T follicular helper cell (primary cell): ENCODE results near the gene CFHR5.
"Not testable (repeated sequence)": the region's sequence is repeated elsewhere in the genome, so short reads cannot be mapped to it uniquely, and the experiment has no call there.

Source experiments
- DNase-seq: peaks from one replicate; pipeline ENCODE4 v3.0.0-alpha.2; 2020; ENCODE audit warnings: low read depth
- total RNA-seq, 2 experiments: gene quantifications; one replicate each; lab custom pipeline; 2026; lab: John Stamatoyannopoulos, UW

Gene CFHR5
- 0 reads per million in 2 experiments for total RNA-seq

DNA sequence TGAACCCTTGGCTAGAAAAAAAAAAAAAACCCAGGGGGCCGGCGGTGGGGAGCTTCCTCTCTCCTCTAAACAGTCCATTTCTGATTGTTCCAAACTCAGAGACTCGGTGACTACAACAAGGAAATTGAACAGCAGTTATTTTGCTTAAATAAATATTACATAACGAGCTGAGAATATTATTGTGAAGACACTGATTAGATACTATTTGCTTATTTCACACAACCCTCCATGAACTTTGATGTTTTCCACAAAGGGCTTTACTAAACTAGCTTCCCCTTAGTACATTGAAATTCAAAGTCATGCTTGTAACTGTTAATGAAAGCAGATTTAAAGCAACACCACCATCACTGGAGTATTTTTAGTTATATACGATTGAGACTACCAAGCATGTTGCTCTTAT is at the start of gene CFHR5:
CFHR5 (plus strand) TSS at position 279 of the 400 bp plus-strand sequence; CDS start at position 388, 109 bp downstream.
- DNase-seq = no peak

DNA sequence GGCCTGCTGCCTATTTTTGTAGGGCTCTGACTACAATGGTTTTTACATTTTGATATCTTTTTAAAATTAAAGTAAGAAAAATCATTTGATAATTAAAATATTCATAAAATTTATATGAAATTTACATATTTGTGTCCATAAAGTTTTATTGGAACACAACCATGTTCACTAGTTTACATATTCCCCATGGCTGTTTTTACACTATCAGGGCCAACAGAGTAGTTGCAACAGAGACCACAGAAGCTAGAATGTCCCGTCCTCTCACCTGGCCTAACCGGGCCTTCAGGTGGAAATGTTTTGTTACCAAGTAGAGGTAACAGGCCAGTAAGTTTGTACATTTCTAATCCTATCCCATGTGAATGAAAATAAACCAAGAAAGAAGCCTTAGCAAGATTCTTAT is 44.5 kb upstream of the CFHR5 start:
- DNase-seq = not testable (repeated sequence)

DNA sequence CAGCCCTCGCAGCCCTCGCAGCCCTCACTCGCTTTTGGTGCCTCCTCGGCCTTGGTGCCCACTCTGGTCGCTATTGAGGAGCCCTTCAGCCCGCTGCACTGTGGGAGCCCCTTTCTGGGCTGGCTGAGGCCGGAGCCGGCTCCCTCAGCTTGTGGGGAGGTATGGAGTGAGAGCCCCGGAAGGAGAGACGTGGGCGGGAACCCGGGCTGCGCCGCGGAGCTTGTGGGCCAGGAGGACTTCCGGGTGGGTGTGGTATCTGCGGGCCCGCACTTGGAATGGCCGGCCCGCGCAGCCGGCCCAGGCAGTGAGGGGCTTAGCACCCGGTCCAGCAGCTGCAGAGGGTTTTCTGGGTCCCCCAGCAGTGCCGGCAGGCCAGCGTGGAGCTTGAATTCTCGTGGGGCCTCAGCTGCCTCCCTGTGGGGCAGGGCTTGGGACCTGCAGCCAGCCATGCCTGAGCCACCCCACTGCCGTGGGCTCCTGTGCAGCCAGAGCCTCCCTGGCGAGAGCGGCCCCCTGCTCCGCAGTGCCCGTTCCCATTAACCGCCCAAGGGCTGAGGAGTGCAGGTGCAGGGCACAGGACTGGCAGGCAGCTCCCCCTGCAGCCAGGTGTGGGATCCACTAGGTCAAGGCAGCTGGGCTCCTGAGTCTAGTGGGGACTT is 43.7 kb upstream of the CFHR5 start:
- no peak for DNase-seq

DNA sequence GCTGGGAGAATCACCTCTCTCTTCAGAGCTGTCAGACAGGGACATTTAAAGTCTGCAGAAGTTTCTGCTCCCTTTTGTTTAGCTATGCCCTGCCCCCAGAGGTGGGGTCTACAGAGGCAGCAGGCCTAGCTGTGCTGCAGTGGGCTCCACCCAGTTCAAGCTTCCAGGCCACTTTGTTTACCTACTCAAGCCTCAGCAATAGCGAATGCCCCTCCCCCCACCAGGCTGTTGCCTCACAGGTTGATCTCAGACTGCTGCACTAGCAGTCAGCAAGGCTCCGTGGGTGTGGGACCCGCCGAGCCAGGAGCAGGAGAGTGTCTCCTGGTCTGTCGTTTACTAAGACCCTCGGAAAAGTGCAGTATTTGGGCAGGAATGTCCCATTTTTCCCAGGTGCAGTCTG is 35.9 kb upstream of the CFHR5 start:
- DNase-seq = not testable (repeated sequence)

DNA sequence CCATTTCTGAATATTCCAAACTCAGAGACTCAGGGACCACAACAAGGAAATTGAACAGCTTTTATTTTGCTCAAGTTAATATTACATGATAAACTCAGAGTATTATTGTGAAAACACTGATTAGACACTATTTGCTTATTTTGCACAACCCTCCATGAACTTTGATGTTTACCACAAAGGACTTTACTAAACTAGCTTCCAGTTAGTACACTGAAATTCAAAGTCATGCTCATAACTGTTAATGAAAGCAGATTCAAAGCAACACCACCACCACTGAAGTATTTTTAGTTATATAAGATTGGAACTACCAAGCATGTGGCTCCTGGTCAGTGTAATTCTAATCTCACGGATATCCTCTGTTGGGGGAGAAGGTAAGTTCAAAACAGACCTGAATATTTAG is 33.8 kb upstream of the CFHR5 start, which contains the start of gene CFHR2:
CFHR2 (plus strand) TSS at position 171 of the 400 bp plus-strand sequence; CDS start at position 314, 143 bp downstream.
- not testable (repeated sequence) for DNase-seq

DNA sequence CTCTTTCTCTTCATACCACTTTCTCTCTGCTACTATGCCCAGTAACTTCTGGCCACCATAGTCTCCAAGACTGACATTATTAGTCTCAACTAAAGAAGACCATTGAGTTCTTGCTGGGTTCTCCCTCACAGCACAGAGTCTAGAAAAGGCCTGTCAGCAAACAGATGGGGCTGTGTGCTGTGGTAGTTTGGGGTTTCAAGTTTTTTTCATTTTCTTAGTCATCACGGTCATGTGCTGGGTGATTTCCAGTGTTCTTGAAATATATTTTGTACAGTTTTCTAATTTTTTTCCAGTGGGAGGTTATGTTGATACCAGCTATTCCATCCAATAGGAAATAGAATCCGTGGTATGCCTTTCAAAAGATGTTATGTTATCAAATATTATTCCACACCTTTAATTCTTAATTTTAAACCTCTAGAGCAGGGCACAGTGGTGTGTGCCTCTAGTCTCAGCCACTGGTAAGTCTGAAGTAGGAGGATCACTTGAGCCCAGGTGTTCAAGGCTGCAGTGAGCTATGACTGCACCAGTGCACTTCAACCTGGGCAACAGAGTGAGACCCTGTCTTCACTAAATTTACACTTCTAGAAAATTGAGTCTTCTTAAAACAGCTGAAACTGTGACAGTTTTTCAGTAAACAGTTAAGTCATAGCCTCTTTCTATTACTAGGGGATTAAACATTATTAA is 25.5 kb upstream of the CFHR5 start:
- no peak for DNase-seq

DNA sequence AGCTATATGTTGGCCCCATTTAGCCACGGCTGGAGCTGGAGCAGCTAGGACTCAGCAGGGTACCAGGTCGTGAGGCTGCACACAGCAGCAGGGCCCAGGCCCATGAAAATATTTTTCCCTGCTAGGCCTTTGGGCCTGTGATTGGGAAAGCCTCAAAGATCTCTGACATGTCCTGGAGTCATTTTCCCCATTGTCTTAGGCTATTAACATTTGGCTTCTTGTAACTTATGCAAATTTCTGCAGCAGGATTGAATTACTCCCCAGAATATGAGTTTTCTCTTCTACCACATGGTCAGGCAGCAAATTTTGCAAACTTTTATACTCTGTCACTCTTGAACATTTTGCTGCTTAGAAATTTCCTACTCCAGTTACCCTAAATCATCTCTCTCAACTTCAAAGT is 22.6 kb upstream of the CFHR5 start:
- no peak for DNase-seq

DNA sequence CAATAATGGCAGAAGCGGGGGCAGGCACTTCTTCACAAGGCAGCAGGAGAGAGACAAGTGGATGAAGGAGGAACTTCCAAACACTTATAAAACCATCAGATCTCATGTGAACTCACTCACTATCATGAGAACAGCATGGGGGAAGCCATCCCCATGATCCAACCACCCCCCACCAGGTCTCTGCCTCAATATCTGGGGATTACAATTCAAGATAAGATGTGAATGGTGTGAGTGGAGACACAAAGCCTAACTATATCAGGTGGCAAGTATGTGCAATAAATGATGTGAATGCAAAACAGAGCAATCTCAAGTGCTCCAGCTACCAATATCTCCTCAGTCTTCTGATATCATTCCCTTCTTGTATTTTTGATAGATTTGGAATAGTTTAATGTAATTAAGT is 21.4 kb upstream of the CFHR5 start:
- no peak for DNase-seq

DNA sequence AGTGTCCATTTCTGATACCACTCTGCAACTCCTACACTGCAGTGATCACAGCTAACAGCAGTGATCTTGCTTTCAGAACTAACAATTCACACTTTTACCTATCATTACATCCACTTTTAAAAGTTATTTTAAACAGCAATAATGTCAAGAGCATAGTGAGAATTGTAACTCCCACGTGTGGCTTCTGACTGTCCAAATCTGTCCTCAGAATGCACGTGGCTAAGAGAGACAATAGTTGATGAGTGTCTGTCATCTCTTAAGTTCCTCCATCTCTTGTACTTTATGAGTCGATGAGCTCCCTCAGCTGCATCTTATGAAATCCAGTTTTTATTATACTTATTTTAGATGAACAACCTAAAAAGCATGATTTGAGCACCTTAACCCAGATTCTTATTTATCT is 16.5 kb upstream of the CFHR5 start:
- no peak for DNase-seq

DNA sequence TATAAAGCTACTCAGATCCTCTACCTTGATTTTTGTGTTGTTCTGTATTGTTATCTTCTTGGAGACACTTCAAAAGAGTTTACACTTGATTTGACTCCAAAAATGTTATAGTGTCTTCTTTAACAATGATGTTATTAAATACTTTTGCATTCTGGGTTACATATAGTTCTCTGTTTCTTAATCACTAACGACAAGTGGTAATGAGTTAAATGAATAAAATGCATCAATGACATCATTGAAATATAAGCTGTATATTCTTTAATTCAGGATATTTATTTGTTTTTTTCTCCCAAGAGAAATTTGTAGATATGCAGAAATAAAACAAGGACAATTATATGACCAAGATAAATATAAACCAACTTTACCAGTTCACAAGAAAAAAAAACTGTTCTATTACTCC is 7.2 kb upstream of the CFHR5 start:
- DNase-seq = no peak

DNA sequence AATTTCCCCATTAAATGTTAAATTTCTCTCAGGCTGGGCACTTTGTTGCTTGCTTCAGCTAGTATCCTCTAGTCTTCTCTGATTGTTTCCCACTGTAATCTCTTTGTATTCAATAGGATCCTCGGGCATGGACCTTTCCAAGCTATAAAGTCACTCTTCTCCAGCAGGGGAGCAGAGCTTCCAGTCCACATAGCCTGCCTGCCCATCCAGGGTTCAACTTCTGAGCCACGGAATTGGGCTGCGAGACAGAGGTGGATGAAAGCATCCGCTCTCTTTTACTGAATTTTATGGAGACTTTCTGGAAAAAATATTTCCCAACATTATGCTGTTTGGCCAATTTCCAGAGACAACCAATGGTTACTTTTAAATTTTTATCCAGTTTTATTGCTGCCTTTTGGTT is 1.1 kb upstream of the CFHR5 start:
- DNase-seq = no peak

DNA sequence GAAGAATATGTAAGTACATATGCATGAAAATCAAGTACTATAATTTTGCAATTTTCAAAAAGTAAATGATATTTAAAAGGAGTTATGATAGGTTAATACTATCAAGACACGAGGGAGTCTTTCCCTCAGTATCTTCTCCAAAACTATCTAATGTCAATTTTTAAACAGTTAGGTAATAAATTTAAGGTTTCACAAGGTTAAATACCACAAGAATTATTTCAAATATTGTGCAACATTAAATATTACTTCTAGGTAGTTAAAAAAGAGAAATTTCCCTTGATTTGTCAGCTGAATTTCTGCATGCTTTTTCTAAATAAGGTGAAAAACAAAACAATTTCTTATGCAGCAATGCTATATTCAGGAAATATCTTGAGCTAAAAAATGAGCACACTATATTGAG is 3.5 kb downstream of the CFHR5 start:
- no peak for DNase-seq

DNA sequence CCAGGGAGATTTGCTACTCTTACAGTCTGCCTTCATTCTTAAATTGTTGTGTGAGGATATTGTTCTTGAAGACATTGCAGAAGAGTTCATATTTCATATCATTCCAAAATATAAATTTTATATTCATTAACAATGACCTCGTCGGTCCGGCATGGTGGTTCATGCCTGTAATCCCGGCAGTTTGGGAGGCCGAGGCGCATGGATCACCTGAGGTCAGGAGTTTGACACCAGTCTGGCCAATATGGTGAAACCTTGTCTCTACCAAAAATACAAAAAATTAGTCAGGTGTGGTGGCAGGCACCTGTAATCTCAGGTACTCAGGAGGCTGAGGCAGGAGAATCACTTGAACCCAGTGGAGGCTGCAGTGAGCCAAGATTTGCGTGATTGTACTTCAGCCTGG is 4.9 kb downstream of the CFHR5 start:
- not testable (repeated sequence) for DNase-seq

DNA sequence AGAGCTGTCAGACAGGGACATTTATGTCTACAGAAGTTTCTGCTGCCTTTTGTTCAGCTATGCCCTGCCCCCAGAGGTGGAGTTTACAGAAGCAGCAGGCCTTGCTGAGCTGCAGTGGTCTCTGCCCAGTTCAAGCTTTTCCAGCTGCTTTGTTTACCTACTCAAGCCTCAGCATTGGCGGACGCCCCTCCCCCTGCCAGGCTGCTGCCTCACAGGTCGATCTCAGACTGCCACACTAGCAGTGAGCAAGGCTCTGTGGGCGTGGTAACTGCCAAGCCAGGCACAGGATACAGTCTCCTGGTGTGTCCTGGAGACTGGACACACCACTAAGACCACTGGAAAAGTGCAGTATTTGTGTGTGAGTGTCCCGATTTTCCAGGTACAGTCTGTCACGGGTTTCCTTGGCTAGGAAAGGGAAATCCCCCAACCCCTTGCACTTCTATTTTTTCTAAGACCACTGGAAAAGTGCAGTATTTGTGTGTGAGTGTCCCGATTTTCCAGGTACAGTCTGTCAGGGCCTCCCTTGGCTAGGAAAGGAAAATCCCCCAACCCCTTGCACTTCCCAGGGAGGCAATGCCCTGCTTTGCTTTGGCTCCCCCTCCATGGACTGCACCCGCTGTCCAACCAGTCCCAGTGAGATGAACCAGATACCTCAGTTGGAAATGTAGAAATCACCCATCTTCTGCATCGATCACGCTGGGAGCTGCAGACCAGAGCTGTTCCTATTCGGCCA is 14.7 kb downstream of the CFHR5 start:
- not testable (repeated sequence) for DNase-seq

DNA sequence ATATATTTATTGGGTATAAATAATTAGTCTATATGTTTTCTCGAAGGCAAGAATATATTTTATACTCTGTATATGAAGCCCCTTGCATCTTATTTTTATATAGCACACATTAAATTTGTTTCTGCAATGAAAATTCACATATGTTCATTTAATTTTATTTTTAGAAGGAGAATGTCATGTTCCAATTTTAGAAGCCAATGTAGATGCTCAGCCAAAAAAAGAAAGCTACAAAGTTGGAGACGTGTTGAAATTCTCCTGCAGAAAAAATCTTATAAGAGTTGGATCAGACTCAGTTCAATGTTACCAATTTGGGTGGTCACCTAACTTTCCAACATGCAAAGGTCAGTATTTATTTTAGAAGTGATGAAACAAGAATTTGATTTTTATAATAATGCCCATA is 16.6 kb downstream of the CFHR5 start:
- no peak for DNase-seq

DNA sequence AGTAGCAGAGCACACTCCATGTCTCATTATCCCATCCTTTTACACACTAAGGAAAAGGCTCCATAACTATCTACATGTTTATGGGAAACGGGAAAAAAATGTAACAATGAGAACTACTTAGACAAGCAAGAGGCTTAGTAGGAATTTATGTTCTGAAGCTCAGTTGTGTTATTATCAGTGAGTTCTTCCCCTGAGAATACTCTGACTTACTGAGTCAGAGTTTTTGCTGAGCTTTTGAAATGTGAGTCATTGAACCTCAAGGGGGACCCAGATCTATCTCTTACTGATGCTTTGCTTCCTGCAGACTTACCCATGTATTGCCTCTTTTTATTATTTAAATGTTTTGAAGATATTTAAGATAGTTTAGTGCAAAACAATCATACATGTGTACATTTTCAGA is 20.1 kb downstream of the CFHR5 start:
- no peak for DNase-seq

DNA sequence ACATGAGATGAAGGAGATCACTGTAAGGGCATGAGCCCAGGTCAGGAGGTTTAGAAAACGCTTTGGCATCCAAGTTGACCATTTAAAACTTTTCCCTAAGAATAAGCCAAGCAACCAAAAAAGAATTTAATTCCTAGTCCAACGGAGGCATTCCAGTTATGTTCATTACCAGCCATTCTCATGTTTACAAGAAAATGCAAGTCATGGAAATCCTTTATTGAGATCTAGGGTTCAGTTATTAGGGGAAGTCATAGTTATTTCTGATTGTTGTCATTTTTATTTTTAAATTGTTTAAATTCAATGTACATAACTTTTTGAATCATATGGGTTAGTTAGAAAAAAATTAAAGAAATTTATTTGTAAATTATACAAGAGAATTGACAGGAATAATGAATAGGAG is 24.5 kb downstream of the CFHR5 start:
- DNase-seq = no peak

DNA sequence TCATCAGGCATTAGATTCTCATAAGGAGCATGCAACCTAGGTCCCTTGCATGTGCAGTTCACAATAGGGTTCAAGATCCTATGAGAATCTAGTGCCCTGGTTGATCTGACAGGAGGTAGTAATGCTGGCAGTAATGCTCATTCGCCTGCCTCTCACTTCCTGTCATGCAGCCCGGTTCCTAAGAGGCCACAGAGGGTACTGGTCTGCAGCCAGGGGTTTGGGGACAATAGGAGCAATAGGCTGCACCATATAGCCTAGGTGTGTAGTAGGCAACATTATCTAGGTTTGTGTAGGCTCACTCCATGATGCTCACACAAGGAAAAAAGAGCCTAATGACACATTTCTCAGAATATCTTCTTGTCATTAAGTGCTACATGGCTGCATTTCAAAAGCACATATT is 25.8 kb downstream of the CFHR5 start:
- DNase-seq = no peak

DNA sequence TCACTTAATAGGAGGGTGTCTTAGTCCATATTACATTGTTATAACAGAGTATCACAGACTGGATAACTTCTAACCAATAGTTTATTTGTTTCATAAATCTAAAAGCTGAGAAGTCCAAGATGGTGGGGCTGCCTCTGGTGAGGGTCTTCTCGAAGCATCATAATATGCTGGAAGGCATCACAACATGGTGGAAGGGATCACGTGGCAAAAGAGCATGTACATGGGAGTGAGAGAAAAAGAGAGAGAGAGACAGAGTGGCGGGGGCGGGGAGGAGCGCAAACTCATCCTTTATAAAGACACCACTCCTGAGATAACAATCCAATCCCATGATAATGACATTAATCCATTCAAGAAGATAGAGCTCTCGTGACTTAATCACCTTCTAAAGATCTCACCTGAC is 31.5 kb downstream of the CFHR5 start:
- DNase-seq = no peak

DNA sequence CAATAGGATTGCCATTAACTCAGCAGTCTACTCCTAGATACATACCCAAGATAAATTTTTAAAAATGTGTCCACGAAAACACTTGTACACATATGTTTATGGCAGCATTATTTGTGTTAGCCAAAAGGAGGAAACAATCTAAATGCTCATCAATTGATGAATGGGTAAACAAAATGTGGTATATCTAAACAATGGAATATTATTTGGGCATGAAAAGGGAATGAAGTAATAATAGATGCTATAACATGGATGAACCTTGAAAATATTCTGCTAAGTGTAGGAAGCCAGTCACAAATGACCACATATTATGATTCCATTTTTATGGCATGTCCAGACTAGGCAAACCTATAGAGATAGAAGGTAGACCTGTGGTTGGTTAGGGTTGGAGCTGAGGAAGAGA is 34.3 kb downstream of the CFHR5 start:
- no peak for DNase-seq

DNA sequence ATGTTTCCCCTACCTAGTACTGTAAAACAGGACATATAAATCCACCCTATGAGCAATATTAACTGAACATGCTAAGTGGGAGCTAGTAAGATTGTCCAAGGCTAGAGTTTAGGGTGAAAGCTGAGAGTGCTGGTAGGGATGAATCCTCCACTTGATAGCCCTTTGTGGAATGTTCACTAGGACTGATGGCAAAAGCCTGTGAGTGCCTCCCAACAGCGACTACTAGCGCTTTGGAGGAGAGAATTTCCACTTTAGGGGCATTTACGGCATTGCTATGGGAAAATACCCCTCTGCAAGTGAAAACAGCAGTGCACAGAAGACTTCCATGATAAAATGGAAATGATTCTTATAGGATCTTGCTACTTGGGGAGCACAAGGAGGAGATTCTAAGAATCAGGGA is 35.9 kb downstream of the CFHR5 start:
- DNase-seq = no peak

DNA sequence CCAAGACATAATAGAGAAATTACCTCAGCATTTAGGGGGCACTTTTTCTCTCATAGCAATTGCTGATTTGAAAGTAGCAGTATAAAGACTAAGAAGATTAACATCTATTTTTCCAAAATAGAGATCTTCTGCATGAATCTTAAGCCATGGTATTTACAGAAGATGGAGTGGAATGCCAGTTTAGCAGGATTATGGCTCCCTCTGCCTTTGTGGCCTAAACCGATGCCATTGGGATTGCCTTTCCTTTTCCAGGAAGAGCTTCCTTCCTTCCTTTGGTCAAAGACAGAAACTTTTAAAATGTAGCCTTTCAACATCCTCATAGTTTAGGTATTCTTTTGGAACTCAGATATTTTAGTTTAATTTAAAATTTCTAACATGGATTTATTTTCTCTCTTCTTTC is 39.4 kb downstream of the CFHR5 start:
- DNase-seq = no peak

DNA sequence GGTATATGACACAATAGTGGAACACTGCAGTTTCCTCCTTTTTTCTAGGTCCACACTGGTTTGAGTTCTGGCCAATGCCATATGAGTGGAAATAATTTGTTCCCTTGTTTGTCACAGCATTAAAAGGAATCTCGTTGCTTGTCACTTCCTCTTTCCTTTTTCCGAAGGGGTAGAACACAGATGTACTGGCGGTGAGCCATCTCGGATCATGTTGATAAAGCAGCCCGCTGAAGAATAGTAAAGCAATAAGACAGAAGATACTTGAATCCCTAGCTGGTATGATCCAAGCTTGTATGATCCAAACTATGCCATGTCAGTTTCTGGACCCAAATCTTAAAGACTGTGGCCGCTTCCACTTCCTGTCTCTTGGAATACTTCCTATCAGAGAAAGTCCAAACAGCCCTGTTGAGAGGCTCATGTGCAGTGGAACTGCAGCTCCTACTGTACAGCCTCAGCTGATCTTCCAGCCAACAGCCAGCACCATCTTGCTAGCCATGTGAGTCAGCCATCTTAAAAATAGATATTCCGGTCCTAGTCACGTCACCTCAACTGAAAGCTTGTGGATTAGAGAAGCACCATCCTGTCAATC is 40.3 kb downstream of the CFHR5 start:
- DNase-seq = no peak
